Measurements from ENCODE around the gene FAR1. TPM values are rescaled to one million over a fixed set of nuclear protein-coding genes. Genes with fewer than 3 reads are reported as not detected.

The FAR1 gene
- polyA plus RNA-seq, 1 experiment: 37.5 TPM

GRCh38 chr11:13763341-13763740, 94.9 kb downstream of the FAR1 start:
- no peak overlapping the region for H3K4me3 ChIP-seq (ENCODE audit: low read depth, low read length)
- CTCF ChIA-PET: no interaction called here
- TF ChIP-seq CTCF (IDR thresholded peaks at IDR 0.05; ENCODE audit: insufficient read depth, low read depth, low read length): no peak
- no peak for DNase-seq (ENCODE audit: low read depth)
- H3K27me3 ChIP-seq (ENCODE audit: control insufficient read depth, insufficient read depth, low read length): no peaks in the 10 kb centered on the region
- POLR2A ChIA-PET: no interaction called here
- no peaks in the 10 kb centered on the region for H3K36me3 ChIP-seq (ENCODE audit: control insufficient read depth, insufficient read depth, low read length)

GRCh38 chr11:13765886-13766285, 97.4 kb downstream of the FAR1 start:
- ChIA-PET POLR2A (no interaction called here), CTCF (no interaction called here)
- no peak for DNase-seq (ENCODE audit: low read depth)

GRCh38 chr11:13767471-13767870, 99.0 kb downstream of the FAR1 start:
- DNase-seq (ENCODE audit: low read depth): no peak
- ChIA-PET POLR2A (no interaction called here), CTCF (interaction anchor here (1.4 kb wide), 1 partner anchor 483 kb away, joined by 3 read pairs; no protein-coding TSS in a partner anchor)
- TF ChIP-seq CTCF (IDR thresholded peaks at IDR 0.05; ENCODE audit: insufficient read depth, low read depth, low read length): no peak
- Histone ChIP-seq H3K36me3 (ENCODE audit: control insufficient read depth, insufficient read depth, low read length) (no peaks in the 10 kb centered on the region), H3K4me3 (ENCODE audit: low read depth, low read length) (no peak overlapping the region), H3K27me3 (ENCODE audit: control insufficient read depth, insufficient read depth, low read length) (peaks cover 2% of the 10 kb centered on the region; the same call in 1 of the 2 replicates)

More at GRCh38 chr11:13765886-13766285, 97.4 kb downstream of the FAR1 start:
- TF ChIP-seq CTCF (IDR thresholded peaks at IDR 0.05; ENCODE audit: insufficient read depth, low read depth, low read length): no peak
- H3K4me3 ChIP-seq (ENCODE audit: low read depth, low read length): no peak overlapping the region
- no peaks in the 10 kb centered on the region; the same call in 1 of the 2 replicates for H3K27me3 ChIP-seq (ENCODE audit: control insufficient read depth, insufficient read depth, low read length)
- H3K36me3 ChIP-seq (ENCODE audit: control insufficient read depth, insufficient read depth, low read length): no peaks in the 10 kb centered on the region

GRCh38 chr11:13769188-13769587, 100.7 kb downstream of the FAR1 start:
- H3K4me3 ChIP-seq (ENCODE audit: low read depth, low read length): no peak overlapping the region
- CTCF ChIA-PET: interaction anchor here (4.7 kb wide), 1 partner anchor 481 kb away, joined by 24 read pairs; no protein-coding TSS in a partner anchor
- no peaks in the 10 kb centered on the region for H3K36me3 ChIP-seq (ENCODE audit: control insufficient read depth, insufficient read depth, low read length)
- DNase-seq (ENCODE audit: low read depth): no peak
- peaks cover 2% of the 10 kb centered on the region; the same call in 1 of the 2 replicates for H3K27me3 ChIP-seq (ENCODE audit: control insufficient read depth, insufficient read depth, low read length)
- POLR2A ChIA-PET: no interaction called here
- no peak for TF ChIP-seq CTCF (IDR thresholded peaks at IDR 0.05; ENCODE audit: insufficient read depth, low read depth, low read length)

GRCh38 chr11:13771151-13771550, 102.7 kb downstream of the FAR1 start:
- DNase-seq (ENCODE audit: low read depth): no peak
- Histone ChIP-seq H3K27me3 (ENCODE audit: control insufficient read depth, insufficient read depth, low read length) (peaks cover 2% of the 10 kb centered on the region; the same call in 1 of the 2 replicates), H3K4me3 (ENCODE audit: low read depth, low read length) (no peak overlapping the region), H3K36me3 (ENCODE audit: control insufficient read depth, insufficient read depth, low read length) (no peaks in the 10 kb centered on the region)
- ChIA-PET POLR2A (no interaction called here), CTCF (interaction anchor here (0.6 to 4.7 kb wide), 6 partner anchors 10 to 1507 kb away, joined by 3 to 24 read pairs (median 4); no protein-coding TSS in a partner anchor)
- no peak for TF ChIP-seq CTCF (IDR thresholded peaks at IDR 0.05; ENCODE audit: insufficient read depth, low read depth, low read length)
